ENCODE data around the gene ZNF423.

The ZNF423 gene

DNA sequence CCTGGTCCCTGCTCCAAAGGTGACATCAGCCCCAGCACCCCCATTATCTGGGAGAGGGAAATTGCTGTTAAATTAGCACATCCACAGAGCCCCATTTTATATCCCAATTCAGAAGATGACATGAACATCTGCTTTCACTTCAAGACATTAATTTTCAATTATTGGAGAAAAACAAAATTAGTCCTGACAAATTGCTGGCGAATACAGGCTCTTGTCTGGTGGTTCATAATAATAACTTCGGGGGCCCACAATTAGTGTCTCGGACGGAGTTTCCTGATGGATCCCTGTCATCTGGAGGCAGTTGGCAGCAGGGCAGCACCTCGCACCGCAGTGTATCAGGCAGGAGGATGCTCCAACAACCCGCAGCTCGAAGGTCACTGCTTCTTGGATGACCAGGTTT is 7.4 kb downstream of the ZNF423 start:
- DNase-seq, result no peak

DNA sequence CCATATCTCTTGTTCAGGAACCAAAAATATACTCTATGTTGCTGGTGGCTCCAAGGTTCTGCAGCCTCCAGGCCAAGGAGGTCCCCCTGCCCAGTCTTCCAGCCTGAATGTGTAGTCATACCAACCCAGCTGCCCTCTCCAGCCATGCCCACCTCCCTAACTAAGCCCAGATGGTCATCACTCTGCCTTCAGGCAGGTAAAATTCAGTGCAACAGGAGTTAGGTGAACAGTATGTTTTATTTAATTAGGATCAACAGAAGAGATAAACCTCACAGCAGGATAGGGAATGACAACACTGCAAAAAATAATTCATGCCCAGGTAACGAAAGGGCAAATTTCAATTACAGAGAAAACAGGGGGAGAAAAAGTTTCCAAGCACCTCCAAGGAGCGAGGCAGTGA is 9.1 kb downstream of the ZNF423 start:
- no peak for DNase-seq

- no peak for DNase-seq
These were observed 11.6 kb downstream of the ZNF423 start for GRCh38 chr16:49844359-49844758.

DNA sequence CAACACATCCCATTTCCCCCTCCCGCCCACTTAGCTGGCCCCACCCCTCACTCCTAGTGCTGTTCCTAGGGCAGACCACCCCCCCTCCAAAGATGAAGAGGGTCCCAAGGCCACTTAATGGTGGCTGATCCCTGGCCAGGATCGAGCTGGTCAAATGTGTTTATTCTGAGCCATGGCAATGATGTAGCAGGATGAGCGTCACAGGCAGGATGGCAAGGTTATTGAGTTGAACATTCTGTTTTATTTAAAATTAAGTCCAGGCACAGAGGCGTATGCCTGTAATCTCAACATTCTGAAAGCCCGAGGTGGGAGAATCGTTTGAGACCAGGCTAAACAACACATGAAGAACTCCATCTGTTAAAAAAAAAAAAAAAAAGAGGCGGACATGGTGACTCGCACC is 12.2 kb downstream of the ZNF423 start:
- no peak for DNase-seq

- DNase-seq, result no peak
These were observed 12.9 kb downstream of the ZNF423 start for GRCh38 chr16:49842972-49843371.

GRCh38 chr16:49839017-49839825 is 16.7 kb downstream of the ZNF423 start:
- no peak for DNase-seq

DNA sequence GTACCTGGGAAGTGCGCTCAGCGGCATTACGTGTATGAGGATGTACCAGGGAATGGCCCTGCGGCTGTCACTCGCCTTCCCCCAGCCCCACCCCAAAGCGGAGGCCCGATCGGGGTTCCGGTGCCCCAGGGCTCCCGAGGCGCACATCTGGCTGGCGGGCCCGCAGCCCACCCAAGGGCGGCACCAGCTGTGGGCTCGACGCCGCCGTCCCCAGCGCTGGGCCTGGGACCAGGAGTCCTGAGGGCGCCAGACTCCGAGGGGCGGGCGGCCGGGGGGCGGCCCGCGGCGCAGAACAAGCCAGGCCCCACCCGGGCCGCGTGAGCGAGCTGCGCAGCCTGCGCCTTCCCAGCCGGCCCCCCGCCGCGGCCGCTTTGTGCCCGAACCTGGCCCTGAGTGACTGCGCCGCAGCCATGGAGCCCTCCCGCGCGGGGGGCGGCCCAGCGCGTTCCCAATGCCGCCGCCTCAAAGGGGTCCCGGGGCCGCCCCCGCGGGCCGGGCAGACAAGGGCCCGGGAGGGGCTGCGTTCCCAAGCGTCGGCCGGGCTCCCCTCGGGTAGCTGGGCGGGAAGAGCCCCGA is 17.4 kb downstream of the ZNF423 start:
- no peak for DNase-seq

- DNase-seq, result no peak
These were observed 18.1 kb downstream of the ZNF423 start for GRCh38 chr16:49837688-49838410.

- DNase-seq, result no peak
These were observed 19.2 kb downstream of the ZNF423 start for GRCh38 chr16:49836668-49837067.

GRCh38 chr16:49836218-49836617 is 19.7 kb downstream of the ZNF423 start:
- no peak for DNase-seq

DNA sequence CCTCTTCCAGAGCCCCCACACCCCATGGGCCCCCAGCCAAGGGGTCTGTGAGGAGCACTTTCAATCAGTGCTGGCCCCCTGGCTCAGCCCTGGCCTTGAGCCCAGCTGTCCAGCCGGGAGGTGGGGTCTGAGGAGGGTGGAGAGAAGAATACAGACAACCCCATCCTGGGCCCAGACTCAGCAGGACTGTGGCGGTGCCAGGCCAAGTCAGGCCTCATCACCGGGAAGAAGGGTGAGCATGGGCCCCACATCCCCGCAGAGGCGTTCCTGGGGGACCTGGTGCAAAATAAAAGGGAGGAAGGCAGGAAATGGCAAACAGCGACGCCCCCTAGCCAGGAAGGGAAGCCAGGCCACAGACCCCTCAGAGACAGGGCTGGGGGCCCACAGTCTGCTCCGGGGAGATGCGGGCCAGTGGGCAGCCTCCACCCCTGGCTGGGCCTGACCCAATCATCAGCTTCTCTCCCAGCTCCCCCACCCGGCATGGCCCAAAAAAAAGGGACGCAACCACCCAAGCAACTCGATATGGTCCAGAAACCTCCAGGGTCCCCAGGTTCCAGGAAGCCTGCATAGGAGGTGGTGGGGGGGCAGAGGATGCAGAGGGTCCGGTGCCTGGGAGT is 20.6 kb downstream of the ZNF423 start:
- no peak for DNase-seq

GRCh38 chr16:49834531-49835151 is 21.3 kb downstream of the ZNF423 start:
- DNase-seq, result no peak

- no peak for DNase-seq
These were observed 21.9 kb downstream of the ZNF423 start for GRCh38 chr16:49833796-49834530.

DNA sequence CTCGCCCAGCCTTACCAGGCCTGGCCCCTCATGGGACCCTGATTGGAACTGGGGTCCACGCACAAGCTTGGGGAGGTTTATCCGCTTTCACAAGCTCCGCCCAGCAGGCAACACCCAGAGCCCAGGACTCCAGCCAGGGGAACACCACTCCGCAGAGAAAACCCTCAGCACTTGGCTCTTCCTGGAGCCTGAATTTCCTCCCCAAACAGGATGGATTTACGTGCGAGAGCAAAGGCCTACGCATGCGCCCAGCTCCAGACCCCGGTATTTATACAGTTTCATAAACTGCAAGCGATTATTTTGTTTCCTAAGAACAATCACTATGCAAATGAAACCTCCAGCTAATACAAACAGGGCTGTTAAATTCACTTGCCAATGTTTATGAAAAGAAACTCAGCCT is 22.8 kb downstream of the ZNF423 start:
- no peak for DNase-seq

- no peak for DNase-seq
These were observed 23.7 kb downstream of the ZNF423 start for GRCh38 chr16:49832177-49832576.

GRCh38 chr16:49830873-49831272 is 25.0 kb downstream of the ZNF423 start:
- DNase-seq, result no peak

- DNase-seq, result no peak
These were observed 27.2 kb downstream of the ZNF423 start for GRCh38 chr16:49828533-49829267.

DNA sequence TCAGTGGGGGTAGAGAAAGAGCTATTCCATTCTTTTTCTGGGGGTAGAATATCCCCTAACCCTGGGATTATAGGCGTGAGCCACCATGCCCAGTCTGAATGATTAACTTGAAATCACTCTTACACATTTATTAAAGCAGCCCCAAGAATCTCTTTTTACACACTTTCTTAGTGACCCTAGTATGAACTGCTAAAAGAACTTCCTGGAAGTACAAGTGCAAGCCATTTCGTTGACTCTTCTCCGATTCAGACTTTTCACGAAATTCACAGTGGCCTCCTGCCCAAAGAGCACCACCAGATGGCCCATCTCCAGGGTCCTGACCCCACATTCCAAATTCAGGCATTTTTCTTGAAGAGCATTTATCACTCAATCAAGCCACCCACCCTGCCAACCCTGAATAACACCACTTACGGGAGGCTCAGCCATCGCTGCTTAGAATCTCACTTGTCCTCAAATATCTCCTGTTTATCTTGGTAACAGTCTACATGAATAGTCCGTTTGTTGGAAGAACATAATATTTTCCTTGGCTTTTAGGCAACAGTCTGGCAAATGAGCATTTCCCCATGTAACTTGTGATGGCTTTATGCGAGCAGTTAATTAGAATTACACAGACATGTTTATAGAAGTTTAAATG is 28.0 kb downstream of the ZNF423 start:
- no peak for DNase-seq

- no peak for DNase-seq
These were observed 29.4 kb downstream of the ZNF423 start for GRCh38 chr16:49826515-49826914.

DNA sequence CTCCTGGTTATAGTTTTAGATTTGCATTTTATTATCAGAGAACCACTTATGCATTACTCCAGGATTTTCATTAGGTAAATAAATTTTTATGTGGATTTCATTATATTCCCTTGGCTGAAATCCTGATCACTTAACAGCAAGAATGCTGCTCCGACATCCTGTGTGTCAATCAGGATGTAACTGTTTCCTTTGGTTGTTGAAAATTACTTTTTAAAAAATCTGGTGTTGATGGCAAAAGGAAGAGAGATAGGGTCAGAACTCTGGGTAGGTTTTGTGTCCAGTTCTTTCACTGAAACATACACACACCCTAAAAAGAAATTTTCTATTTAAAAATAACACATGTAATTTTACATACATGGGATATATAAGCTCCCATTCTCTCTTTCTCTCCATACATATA is 30.9 kb downstream of the ZNF423 start:
- DNase-seq, result no peak

- DNase-seq, result no peak
These were observed 31.3 kb downstream of the ZNF423 start for GRCh38 chr16:49824593-49824992.
